Gastrocnemius medialis (tissue), 4 donors: ENCODE results near the gene ZFAND6. TPM values are rescaled to one million over a fixed set of nuclear protein-coding genes. Genes with fewer than 3 reads are reported as not detected.
A peak's percentile ranks its signal among the peaks of the same experiment; 100 is the strongest.

Experiments
- ATAC-seq, 2 donors: fragments of 150-250 bp; one replicate each; pipeline ENCODE4 v1.9.1; 2016
- DNase-seq, 2 donors: peaks; one replicate each; pipeline ENCODE4 v3.0.0-alpha.2; 2019
- H3K27ac ChIP-seq, 4 donors: fragments of 200-600 bp; sonication (generic); 1 replicate in 1 of 4; 2 replicates in 3 of 4; pipeline ENCODE4 v1.5.1; 2016 to 2018; ENCODE audit warnings: mild to moderate bottlenecking in 2 of 4, moderate library complexity in 1 of 4
- H3K27me3 ChIP-seq, 3 donors: fragments of 200-600 bp; sonication (generic) in 2 of 3; 1 replicate in 1 of 3; 2 replicates in 2 of 3; pipeline versions ENCODE4 v1.5.1 to v1.6.0; 2016 to 2019; ENCODE audit warnings: mild to moderate bottlenecking in 1 of 3, moderate library complexity in 1 of 3
- H3K36me3 ChIP-seq, 2 donors: fragments of 200-600 bp; sonication (generic) in 1 of 2; one replicate each; pipeline ENCODE4 v1.5.1; 2017 to 2018
- H3K4me1 ChIP-seq, 2 donors: fragments of 200-600 bp; sonication (generic) in 1 of 2; one replicate each; pipeline ENCODE4 v1.5.1; 2016 to 2017; ENCODE audit warnings: mild to moderate bottlenecking in 2 of 2
- H3K4me3 ChIP-seq, 4 donors: fragments of 200-600 bp; sonication (generic) in 3 of 4; 1 replicate in 1 of 4; 2 replicates in 3 of 4; pipeline ENCODE4 v1.5.1; 2016 to 2019; ENCODE audit warnings: mild to moderate bottlenecking in 2 of 4
- H3K9me3 ChIP-seq, 3 donors: fragments of 200-600 bp; sonication (generic) in 2 of 3; 1 replicate in 1 of 3; 2 replicates in 2 of 3; pipeline ENCODE4 v1.5.1; 2016 to 2019
- POLR2A ChIP-seq, 2 donors: fragments of 450-650 bp; IDR thresholded peaks; one replicate each; pipeline ENCODE4 v1.6.1; 2017; ENCODE audit warnings: antibody characterized with exemption in 2 of 2, mild to moderate bottlenecking in 2 of 2, moderate library complexity in 2 of 2
- in situ Hi-C, 4 donors: fragments of 200-750 bp; cut with MboI; loops; one replicate each; pipeline versions ENCODE4 v1.15.0 to v1.8.0; 2017; ENCODE audit warnings: low sequenced_read_pairs in 4 of 4
- intact Hi-C: fragments of 100-400 bp; cut with DNase I; formaldehyde crosslinking; loops from one replicate; pipeline ENCODE4 v1.15.1; 2023; ENCODE audit warnings: low total_unique reads
- total RNA-seq, 4 donors: library from RNA; depleted of rRNA; stranded (reverse); fragments of >200 nt; gene quantifications; one replicate each; pipeline versions ENCODE4 v1.1.0 to v1.2.3, GENCODE V29; 2016
- TF ChIP-seq, protein P1 (sequence below), 5 experiments: fragments of 450-650 bp in 3 of 5; fragments of 200-600 bp in 2 of 5; sonication (generic) in 2 of 5; IDR thresholded peaks in 4 of 5; conservative IDR thresholded peaks in 1 of 5; 1 replicate in 4 of 5; 2 replicates in 1 of 5; pipeline ENCODE4 v1.5.1; 2016 to 2019; ENCODE audit warnings: antibody characterized with exemption in 5 of 5, mild to moderate bottlenecking in 3 of 5, moderate library complexity in 3 of 5

Gene ZFAND6
- total RNA-seq, 4 donors from 2014 or later: 95.4 to 196 (median 146) TPM

DNA sequence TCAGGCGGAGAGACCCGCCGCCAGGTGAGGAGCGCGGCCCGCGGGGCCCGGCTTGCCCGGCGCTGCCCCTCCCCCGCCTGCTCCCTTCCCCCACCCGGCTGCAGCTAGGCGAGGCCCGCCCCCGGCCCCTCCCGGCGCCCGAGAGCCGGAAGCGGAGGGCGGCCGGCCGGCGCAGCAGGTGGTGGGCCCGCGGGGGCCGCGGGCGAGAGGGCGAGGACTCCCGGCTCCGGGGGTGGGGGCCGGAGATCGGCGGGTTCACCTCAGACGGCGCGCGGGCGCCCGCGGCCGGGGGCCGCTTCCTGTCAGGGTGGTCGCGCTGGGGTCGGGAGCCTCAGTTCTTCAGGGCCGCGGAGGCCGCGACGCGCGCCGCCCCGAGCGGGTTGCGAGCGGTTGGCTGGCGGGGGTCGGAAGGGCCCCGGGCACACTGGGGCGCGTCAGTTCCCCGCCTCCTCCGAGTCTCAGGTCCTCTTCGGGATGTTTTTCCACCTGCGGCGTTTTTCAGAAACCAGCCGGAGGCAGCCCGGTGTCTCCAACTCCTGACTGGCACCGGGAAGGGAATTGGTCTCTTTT lies 395 bp downstream of the ZFAND6 start:
- Histone ChIP-seq H3K9me3 (no peaks in the 10 kb centered on the region), H3K27me3 (no peaks in the 10 kb centered on the region), H3K4me3 (peak overlapping the region; percentile 66 to 90 (median 78)), H3K27ac (peak overlapping the region; percentile 84 to 95 (median 93)), H3K36me3 (no peaks in the 10 kb centered on the region), H3K4me1 (peaks cover 29 to 30% of the 10 kb centered on the region in 2 donors)
- in situ Hi-C loops (loop anchor here in 2 of 4 donors (10.0 to 25.0 kb wide), 2 partner anchors 85 to 102 kb away; partner anchors contain the start of gene FAH (in 1 of the 2)), intact Hi-C loops (loop anchor here (1.0 to 10.0 kb wide), 6 partner anchors 13 to 163 kb away; partner anchors contain the start of genes FAH and MTHFS)
- peak in 1 of 2 donors; percentile 13 for DNase-seq
- ATAC-seq: peak; percentile 85 to 86
- TF ChIP-seq, protein P1, sequence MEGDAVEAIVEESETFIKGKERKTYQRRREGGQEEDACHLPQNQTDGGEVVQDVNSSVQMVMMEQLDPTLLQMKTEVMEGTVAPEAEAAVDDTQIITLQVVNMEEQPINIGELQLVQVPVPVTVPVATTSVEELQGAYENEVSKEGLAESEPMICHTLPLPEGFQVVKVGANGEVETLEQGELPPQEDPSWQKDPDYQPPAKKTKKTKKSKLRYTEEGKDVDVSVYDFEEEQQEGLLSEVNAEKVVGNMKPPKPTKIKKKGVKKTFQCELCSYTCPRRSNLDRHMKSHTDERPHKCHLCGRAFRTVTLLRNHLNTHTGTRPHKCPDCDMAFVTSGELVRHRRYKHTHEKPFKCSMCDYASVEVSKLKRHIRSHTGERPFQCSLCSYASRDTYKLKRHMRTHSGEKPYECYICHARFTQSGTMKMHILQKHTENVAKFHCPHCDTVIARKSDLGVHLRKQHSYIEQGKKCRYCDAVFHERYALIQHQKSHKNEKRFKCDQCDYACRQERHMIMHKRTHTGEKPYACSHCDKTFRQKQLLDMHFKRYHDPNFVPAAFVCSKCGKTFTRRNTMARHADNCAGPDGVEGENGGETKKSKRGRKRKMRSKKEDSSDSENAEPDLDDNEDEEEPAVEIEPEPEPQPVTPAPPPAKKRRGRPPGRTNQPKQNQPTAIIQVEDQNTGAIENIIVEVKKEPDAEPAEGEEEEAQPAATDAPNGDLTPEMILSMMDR (IDR thresholded peaks at IDR 0.05 in 4 of 5, conservative IDR thresholded peaks at IDR 0.05 in 1 of 5): no peak
- TF ChIP-seq POLR2A (IDR thresholded peaks at IDR 0.05): peak; percentile 48 to 81

DNA sequence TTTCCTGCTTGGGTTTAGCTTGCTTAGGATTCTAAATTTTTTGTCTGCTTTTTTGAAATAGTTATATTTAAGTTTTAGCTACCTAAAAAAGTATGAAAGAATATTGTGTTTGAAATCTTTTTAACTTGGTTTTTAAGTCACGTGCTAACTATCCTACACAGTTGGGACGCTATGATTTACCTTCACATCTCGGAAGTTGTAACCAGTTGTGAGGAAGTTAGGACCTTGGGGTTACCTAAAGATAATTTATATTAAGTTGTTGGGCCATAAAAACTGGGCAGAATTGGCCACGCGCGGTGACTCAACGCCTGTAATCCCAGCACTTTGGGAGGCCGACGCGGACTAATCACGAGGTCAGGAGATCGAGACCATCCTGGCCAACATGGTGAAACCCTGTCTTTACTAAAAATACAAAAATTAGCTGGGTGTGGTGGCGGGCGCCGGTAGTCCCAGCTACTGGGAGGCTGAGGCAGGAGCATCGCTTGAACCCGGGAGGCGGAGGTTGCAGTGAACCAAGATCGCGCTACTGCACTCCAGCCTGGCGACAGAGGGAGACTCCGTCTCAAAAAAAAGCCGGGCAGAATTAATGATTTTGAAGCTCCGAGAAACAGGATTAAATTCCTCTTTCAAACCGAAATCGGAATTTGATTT lies 1.0 kb downstream of the ZFAND6 start:
- intact Hi-C loops: loop anchor here (5.0 kb wide), 1 partner anchor 37 kb away; no protein-coding TSS in a partner anchor
- peak overlapping the region; percentile 84 to 95 (median 93) for H3K27ac ChIP-seq
- H3K27me3 ChIP-seq: no peaks in the 10 kb centered on the region
- no peaks in the 10 kb centered on the region for H3K9me3 ChIP-seq
- in situ Hi-C loops: loop anchor here in 2 of 4 donors (10.0 to 25.0 kb wide), 2 partner anchors 84 to 102 kb away; partner anchors contain the start of gene FAH (in 1 of the 2)
- TF ChIP-seq, protein P1 (IDR thresholded peaks at IDR 0.05 in 4 of 5, conservative IDR thresholded peaks at IDR 0.05 in 1 of 5): no peak
- TF ChIP-seq POLR2A (IDR thresholded peaks at IDR 0.05): no peak
- DNase-seq (peak in 1 of 2 donors; percentile 30), ATAC-seq (peak in 1 of 2 donors; percentile 27)
- H3K4me3 ChIP-seq: peak overlapping the region; percentile 66 to 90 (median 78)
- no peaks in the 10 kb centered on the region for H3K36me3 ChIP-seq
- peaks cover 29 to 35% of the 10 kb centered on the region in 2 donors for H3K4me1 ChIP-seq

DNA sequence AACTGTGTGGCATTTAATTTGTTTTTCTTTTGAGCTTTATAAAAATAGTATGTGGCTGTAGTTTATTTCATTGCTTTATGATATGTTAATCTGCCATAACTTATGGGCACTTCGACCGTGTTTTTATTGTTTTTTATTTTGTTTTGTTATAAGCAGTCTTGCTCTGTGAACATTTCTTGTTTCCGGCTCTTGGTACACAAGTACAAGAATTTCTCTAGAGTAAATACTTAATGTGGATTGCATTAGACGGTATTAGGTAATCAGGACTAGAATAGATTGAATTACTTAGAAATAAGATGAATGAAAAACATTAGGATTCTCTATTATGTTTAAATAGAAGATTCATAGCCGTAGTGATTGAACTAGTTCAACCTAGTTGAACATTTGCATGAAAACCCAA lies 2.1 kb downstream of the ZFAND6 start:
- ATAC-seq (no peak), DNase-seq (no peak)
- in situ Hi-C loops: loop anchor here in 2 of 4 donors (10.0 to 25.0 kb wide), 2 partner anchors 83 to 101 kb away; partner anchors contain the start of gene FAH (in 1 of the 2)
- intact Hi-C loops: loop anchor here (5.0 kb wide), 1 partner anchor 36 kb away; no protein-coding TSS in a partner anchor
- Histone ChIP-seq H3K27me3 (no peaks in the 10 kb centered on the region), H3K4me3 (peak overlapping the region in 3 of 4 donors; percentile 66 to 90 (median 73)), H3K27ac (peak overlapping the region in 3 of 4 donors; percentile 6 to 84 (median 42)), H3K4me1 (peaks cover 29 to 40% of the 10 kb centered on the region in 2 donors), H3K36me3 (no peaks in the 10 kb centered on the region), H3K9me3 (no peaks in the 10 kb centered on the region)
- TF ChIP-seq, protein P1 (IDR thresholded peaks at IDR 0.05 in 4 of 5, conservative IDR thresholded peaks at IDR 0.05 in 1 of 5): no peak
- TF ChIP-seq POLR2A (IDR thresholded peaks at IDR 0.05): no peak

DNA sequence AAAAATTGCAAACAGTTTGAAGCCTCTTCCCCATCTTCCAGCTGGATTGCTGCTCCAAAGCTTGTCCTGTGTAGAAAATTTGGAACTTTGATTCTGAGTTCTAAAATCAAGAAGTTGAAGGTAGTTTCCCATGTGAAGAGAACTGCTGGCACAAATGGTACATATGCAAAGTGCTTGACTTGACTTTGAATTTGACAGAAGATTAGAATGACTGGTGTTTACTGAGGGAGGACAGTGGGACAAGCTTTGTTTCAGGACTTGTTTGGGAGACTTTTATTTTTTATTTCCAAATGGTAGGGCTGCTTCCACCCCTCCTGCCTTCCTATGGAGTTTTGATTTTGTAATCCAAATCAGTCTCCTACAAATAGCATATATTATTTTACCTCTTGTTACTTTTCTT lies 7.4 kb downstream of the ZFAND6 start:
- H3K4me1 ChIP-seq: peaks cover 38 to 45% of the 10 kb centered on the region in 2 donors
- no peaks in the 10 kb centered on the region for H3K27me3 ChIP-seq
- no peaks in the 10 kb centered on the region for H3K36me3 ChIP-seq
- DNase-seq (no peak), ATAC-seq (no peak)
- in situ Hi-C loops (loop anchor here in 2 of 4 donors (10.0 to 25.0 kb wide), 2 partner anchors 78 to 95 kb away; partner anchors contain the start of gene FAH (in 1 of the 2)), intact Hi-C loops (no loop called here)
- no peak overlapping the region for H3K4me3 ChIP-seq
- no peak overlapping the region for H3K27ac ChIP-seq
- no peak for TF ChIP-seq POLR2A (IDR thresholded peaks at IDR 0.05)
- TF ChIP-seq, protein P1 (IDR thresholded peaks at IDR 0.05 in 4 of 5, conservative IDR thresholded peaks at IDR 0.05 in 1 of 5): no peak
- no peaks in the 10 kb centered on the region for H3K9me3 ChIP-seq
